HCT116 (cell line): ENCODE data around the gene CAPN10. TPM values are rescaled to one million over a fixed set of nuclear protein-coding genes. Genes with fewer than 3 reads are reported as not detected.

Experiments
- ATAC-seq: fragments of 200-7000 bp; cut with Tn5 transposase; 2 replicates; pipeline ENCODE4 v1.9.1; 2020; ENCODE audit warnings: mild to moderate bottlenecking, moderate library complexity
- BruUV-seq: library from RNA; stranded (reverse); fragments of 400-500 nt; replicated peaks from 2 replicates; lab custom pipeline; 2021; lab: Mats Ljungman, UMichigan
- CTCF ChIA-PET: fragments of 300-600 bp; sonication (Branson Sonifier 250); formaldehyde crosslinking; loops from one replicate; lab custom pipeline; 2021; ENCODE audit warnings: antibody characterized with exemption; lab: Charles Lee
- POLR2A ChIA-PET: fragments of 300-600, 350-600 bp; sonication (Branson Sonifier 250); formaldehyde crosslinking; loops from one replicate; lab custom pipeline; 2021; ENCODE audit warnings: antibody characterized with exemption; lab: Charles Lee
- RAD21 ChIA-PET, 2 experiments: fragments of 300-600 bp; sonication (Branson Sonifier 250); formaldehyde crosslinking; loops; one replicate each; lab custom pipeline; 2023; ENCODE audit warnings: low total read pairs in 2 of 2; ENCODE audit not compliant: uncharacterized antibody in 2 of 2, unreplicated experiment in 2 of 2, low non-redundant PET in 1 of 2; lab: Charles Lee
- DNase-seq: peaks from one replicate; pipeline ENCODE4 v3.0.0-alpha.2; 2010; ENCODE audit warnings: low read depth, low spot score
- H2AFZ ChIP-seq: fragments of 200-600 bp; shearing (Covaris generic), sonication (generic); 2 replicates; pipeline ENCODE4 v1.6.1; 2017; ENCODE audit warnings: low read depth, mixed run types, mixed read lengths, antibody characterized with exemption, low read length; ENCODE audit not compliant: poor library complexity, severe bottlenecking
- H3K27ac ChIP-seq: 2 replicates; pipeline ENCODE4 v1.5.1; 2012; ENCODE audit warnings: low read depth, low read length
- H3K27me3 ChIP-seq: fragments of 200-600 bp; sonication (generic); 2 replicates; pipeline ENCODE4 v1.6.1; 2016; ENCODE audit warnings: mixed run types, low read length, mixed read lengths; ENCODE audit not compliant: insufficient read depth
- H3K36me3 ChIP-seq, 2 experiments: fragments of 200-500 bp in 1 of 2; fragments of 200-600 bp in 1 of 2; sonication (Bioruptor generic) in 1 of 2; sonication (generic) in 1 of 2; 2 replicates each; pipeline versions ENCODE4 v1.5.1 to v1.6.1; 2014 to 2016; ENCODE audit warnings: low read length in 2 of 2, inconsistent platforms in 1 of 2, mixed read lengths in 1 of 2, mixed run types in 1 of 2; ENCODE audit not compliant: insufficient read depth in 2 of 2, control insufficient read depth in 1 of 2
- H3K4me1 ChIP-seq, 2 experiments: fragments of 200-600 bp in 1 of 2; sonication (generic) in 1 of 2; 2 replicates each; pipeline versions ENCODE4 v1.5.1 to v1.6.1; 2012 to 2017; ENCODE audit warnings: low read length in 2 of 2, inconsistent platforms in 1 of 2, mild to moderate bottlenecking in 1 of 2, mixed read lengths in 1 of 2, mixed run types in 1 of 2, moderate library complexity in 1 of 2; ENCODE audit not compliant: insufficient read depth in 2 of 2, control insufficient read depth in 1 of 2
- H3K4me2 ChIP-seq: fragments of 200-600 bp; sonication (generic); 2 replicates; pipeline ENCODE4 v1.6.1; 2017; ENCODE audit warnings: mixed run types, low read length, mixed read lengths
- H3K4me3 ChIP-seq, 2 experiments: fragments of 200-600 bp in 1 of 2; sonication (generic) in 1 of 2; replicated peaks in 1 of 2; 2 replicates each; pipeline ENCODE4 v1.5.1; 2011 to 2016; ENCODE audit warnings: low read length in 2 of 2, control low read depth in 1 of 2, low read depth in 1 of 2, mild to moderate bottlenecking in 1 of 2, mixed read lengths in 1 of 2, mixed run types in 1 of 2
- H3K79me2 ChIP-seq: fragments of 200-600 bp; sonication (generic); 2 replicates; pipeline ENCODE4 v1.6.1; 2017; ENCODE audit warnings: mild to moderate bottlenecking, mixed run types, low read length, moderate library complexity, mixed read lengths; ENCODE audit not compliant: insufficient read depth
- H3K9ac ChIP-seq: fragments of 200-600 bp; sonication (generic); 2 replicates; pipeline ENCODE4 v1.6.1; 2016; ENCODE audit warnings: low read length, mixed read lengths
- H3K9me2 ChIP-seq: fragments of 200-600 bp; sonication (generic), shearing (Covaris generic); 2 replicates; pipeline ENCODE4 v1.6.1; 2017; ENCODE audit warnings: mixed run types, mild to moderate bottlenecking, moderate library complexity; ENCODE audit not compliant: insufficient read depth
- H3K9me3 ChIP-seq, 2 experiments: fragments of 200-500 bp in 1 of 2; fragments of 200-600 bp in 1 of 2; sonication (Bioruptor generic) in 1 of 2; sonication (generic) in 1 of 2; 2 replicates each; pipeline ENCODE4 v1.6.1; 2014 to 2017; ENCODE audit warnings: low read length in 2 of 2, mixed read lengths in 2 of 2, inconsistent platforms in 1 of 2, low read depth in 1 of 2, mild to moderate bottlenecking in 1 of 2, mixed run types in 1 of 2, moderate library complexity in 1 of 2; ENCODE audit not compliant: control insufficient read depth in 1 of 2, insufficient read depth in 1 of 2
- H4K20me1 ChIP-seq: fragments of 200-600 bp; sonication (generic), shearing (Covaris generic); 2 replicates; pipeline ENCODE4 v1.6.1; 2017; ENCODE audit warnings: mixed run types, mild to moderate bottlenecking, moderate library complexity; ENCODE audit not compliant: insufficient read depth
- CBX3 ChIP-seq: IDR thresholded peaks from 2 replicates; pipeline ENCODE4 v1.6.1; 2012; ENCODE audit warnings: low read depth
- EGR1 ChIP-seq: IDR thresholded peaks from 2 replicates; pipeline ENCODE4 v1.6.1; 2012; ENCODE audit warnings: low read depth
- ELF1 ChIP-seq: IDR thresholded peaks from 2 replicates; pipeline ENCODE4 v1.6.1; 2012; ENCODE audit warnings: low read depth, borderline replicate concordance
- EZH2phosphoT487 ChIP-seq: fragments of 200-600 bp; IDR thresholded peaks from 2 replicates; pipeline ENCODE4 v1.6.1; 2018; ENCODE audit warnings: antibody characterized with exemption, borderline replicate concordance
- JUND ChIP-seq: IDR thresholded peaks from 2 replicates; pipeline ENCODE4 v1.6.1; 2012
- MAX ChIP-seq: IDR thresholded peaks from 2 replicates; pipeline ENCODE4 v1.6.1; 2012
- POLR2A ChIP-seq: IDR thresholded peaks from 2 replicates; pipeline ENCODE4 v1.7.0; 2011; ENCODE audit warnings: borderline replicate concordance; ENCODE audit not compliant: insufficient read depth, insufficient read length; ENCODE audit errors: extremely low read depth
- POLR2AphosphoS5 ChIP-seq: IDR thresholded peaks from 2 replicates; pipeline ENCODE4 v1.6.1; 2011; ENCODE audit warnings: mild to moderate bottlenecking, low read depth, low read length, moderate library complexity
- RAD21 ChIP-seq: IDR thresholded peaks from 2 replicates; pipeline ENCODE4 v1.6.1; 2012; ENCODE audit warnings: low read depth, mild to moderate bottlenecking
- SIN3A ChIP-seq: IDR thresholded peaks from 2 replicates; pipeline ENCODE4 v1.6.1; 2012; ENCODE audit warnings: low read depth
- SP1 ChIP-seq: IDR thresholded peaks from 2 replicates; pipeline ENCODE4 v1.6.1; 2012; ENCODE audit warnings: low read depth
- SRF ChIP-seq: IDR thresholded peaks from 2 replicates; pipeline ENCODE4 v1.6.1; 2012; ENCODE audit warnings: low read depth
- TCF7L2 ChIP-seq: IDR thresholded peaks from 2 replicates; pipeline ENCODE4 v1.7.0; 2011; ENCODE audit warnings: borderline replicate concordance, inconsistent platforms; ENCODE audit not compliant: insufficient read depth, insufficient read length; ENCODE audit errors: extremely low read depth
- ZFX ChIP-seq: fragments of 450-650 bp; IDR thresholded peaks from 2 replicates; pipeline ENCODE4 v1.6.1; 2017
- ZNF274 ChIP-seq: fragments of 200-500 bp; sonication (Bioruptor generic); IDR thresholded peaks from 2 replicates; pipeline ENCODE4 v1.6.1; 2014; ENCODE audit warnings: mild to moderate bottlenecking, low read depth, low read length, inconsistent platforms
- intact Hi-C: fragments of 100-400 bp; cut with micrococcal nuclease; formaldehyde crosslinking; loops from 2 replicates; pipeline ENCODE4 v1.10.0; 2022
- total RNA-seq: library from RNA; stranded (reverse); gene quantifications from one replicate; pipeline ENCODE4 v1.2.1, GENCODE V29; 2021; ENCODE audit not compliant: unreplicated experiment
- TF ChIP-seq, protein P1 (sequence below): IDR thresholded peaks from 2 replicates; pipeline ENCODE4 v1.6.1; 2011; ENCODE audit warnings: mild to moderate bottlenecking, low read length, moderate library complexity; ENCODE audit not compliant: insufficient replicate concordance; ENCODE audit errors: extremely low read depth
- TF ChIP-seq, protein P2 (sequence below), 3 experiments: fragments of 200-600 bp in 1 of 3; sonication (generic) in 1 of 3; IDR thresholded peaks in 2 of 3; conservative IDR thresholded peaks in 1 of 3; 2 replicates each; pipeline ENCODE4 v1.5.1; 2012 to 2017; ENCODE audit warnings: low read depth in 2 of 3, low read length in 2 of 3, antibody characterized with exemption in 1 of 3, borderline replicate concordance in 1 of 3, control low read depth in 1 of 3, mild to moderate bottlenecking in 1 of 3, mixed read lengths in 1 of 3, mixed run types in 1 of 3, moderate library complexity in 1 of 3; ENCODE audit not compliant: insufficient read depth in 1 of 3
- TF ChIP-seq, protein P3 (sequence below): IDR thresholded peaks from 2 replicates; pipeline ENCODE4 v1.6.1; 2012; ENCODE audit warnings: low read depth

The CAPN10 gene
- total RNA-seq, 1 experiment from 2014 or later, result 40.7 TPM

DNA sequence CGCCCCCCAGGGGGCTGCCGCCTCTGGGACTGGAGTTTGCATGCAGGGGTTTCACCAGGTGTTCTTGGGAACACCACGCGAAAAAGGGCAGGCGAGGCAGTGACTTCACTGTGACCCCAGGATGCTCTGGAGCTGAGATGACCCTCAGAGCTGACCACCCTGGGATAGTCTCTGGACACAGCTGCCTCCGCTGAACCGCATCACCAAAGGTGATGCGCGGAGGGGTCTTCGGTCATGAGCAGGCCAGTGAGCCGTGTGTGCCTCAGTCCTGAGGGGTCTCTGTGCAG, 56.2 kb downstream of the CAPN10 start (continued):
- TF ChIP-seq SIN3A, result no peak
- TF ChIP-seq, protein P1, sequence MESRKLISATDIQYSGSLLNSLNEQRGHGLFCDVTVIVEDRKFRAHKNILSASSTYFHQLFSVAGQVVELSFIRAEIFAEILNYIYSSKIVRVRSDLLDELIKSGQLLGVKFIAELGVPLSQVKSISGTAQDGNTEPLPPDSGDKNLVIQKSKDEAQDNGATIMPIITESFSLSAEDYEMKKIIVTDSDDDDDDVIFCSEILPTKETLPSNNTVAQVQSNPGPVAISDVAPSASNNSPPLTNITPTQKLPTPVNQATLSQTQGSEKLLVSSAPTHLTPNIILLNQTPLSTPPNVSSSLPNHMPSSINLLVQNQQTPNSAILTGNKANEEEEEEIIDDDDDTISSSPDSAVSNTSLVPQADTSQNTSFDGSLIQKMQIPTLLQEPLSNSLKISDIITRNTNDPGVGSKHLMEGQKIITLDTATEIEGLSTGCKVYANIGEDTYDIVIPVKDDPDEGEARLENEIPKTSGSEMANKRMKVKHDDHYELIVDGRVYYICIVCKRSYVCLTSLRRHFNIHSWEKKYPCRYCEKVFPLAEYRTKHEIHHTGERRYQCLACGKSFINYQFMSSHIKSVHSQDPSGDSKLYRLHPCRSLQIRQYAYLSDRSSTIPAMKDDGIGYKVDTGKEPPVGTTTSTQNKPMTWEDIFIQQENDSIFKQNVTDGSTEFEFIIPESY, result no peak
- TF ChIP-seq EZH2phosphoT487, result no peak
- no peak for TF ChIP-seq POLR2AphosphoS5
- no peak for TF ChIP-seq SP1
- no peak for TF ChIP-seq TCF7L2
- TF ChIP-seq RAD21, result no peak
- TF ChIP-seq MAX, result no peak
- no peak for TF ChIP-seq EGR1

GRCh38 chr2:240643093-240643810, 56.7 kb downstream of the CAPN10 start:
- H3K36me3 ChIP-seq, result no peaks in the 10 kb centered on the region
- H3K4me2 ChIP-seq, result no peak overlapping the region
- H3K9ac ChIP-seq, result no peak overlapping the region
- H3K4me3 ChIP-seq, result no peak overlapping the region
- DNase-seq, result no peak
- H3K4me1 ChIP-seq, result no peaks in the 10 kb centered on the region
- BruUV-seq, result no TSS peak
- no peaks in the 10 kb centered on the region for H4K20me1 ChIP-seq
- intact Hi-C loops, result no loop called here
- H3K9me2 ChIP-seq, result no peaks in the 10 kb centered on the region
- POLR2A ChIA-PET, result no interaction called here
- ATAC-seq, result no peak
- peaks cover 10% of the 10 kb centered on the region; the same call in 1 of the 2 replicates for H3K27me3 ChIP-seq
- CTCF ChIA-PET, result no interaction called here
- no peak overlapping the region for H2AFZ ChIP-seq
- RAD21 ChIA-PET, result no interaction called here
- no peak overlapping the region; the same call in 1 of the 2 replicates for H3K27ac ChIP-seq
- H3K79me2 ChIP-seq, result no peaks in the 10 kb centered on the region
- H3K9me3 ChIP-seq, result no peaks in the 10 kb centered on the region
- TF ChIP-seq EZH2phosphoT487, result no peak
- no peak for TF ChIP-seq ZFX
- TF ChIP-seq CBX3, result no peak
- TF ChIP-seq, protein P2, sequence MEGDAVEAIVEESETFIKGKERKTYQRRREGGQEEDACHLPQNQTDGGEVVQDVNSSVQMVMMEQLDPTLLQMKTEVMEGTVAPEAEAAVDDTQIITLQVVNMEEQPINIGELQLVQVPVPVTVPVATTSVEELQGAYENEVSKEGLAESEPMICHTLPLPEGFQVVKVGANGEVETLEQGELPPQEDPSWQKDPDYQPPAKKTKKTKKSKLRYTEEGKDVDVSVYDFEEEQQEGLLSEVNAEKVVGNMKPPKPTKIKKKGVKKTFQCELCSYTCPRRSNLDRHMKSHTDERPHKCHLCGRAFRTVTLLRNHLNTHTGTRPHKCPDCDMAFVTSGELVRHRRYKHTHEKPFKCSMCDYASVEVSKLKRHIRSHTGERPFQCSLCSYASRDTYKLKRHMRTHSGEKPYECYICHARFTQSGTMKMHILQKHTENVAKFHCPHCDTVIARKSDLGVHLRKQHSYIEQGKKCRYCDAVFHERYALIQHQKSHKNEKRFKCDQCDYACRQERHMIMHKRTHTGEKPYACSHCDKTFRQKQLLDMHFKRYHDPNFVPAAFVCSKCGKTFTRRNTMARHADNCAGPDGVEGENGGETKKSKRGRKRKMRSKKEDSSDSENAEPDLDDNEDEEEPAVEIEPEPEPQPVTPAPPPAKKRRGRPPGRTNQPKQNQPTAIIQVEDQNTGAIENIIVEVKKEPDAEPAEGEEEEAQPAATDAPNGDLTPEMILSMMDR (IDR thresholded peaks at IDR 0.05 in 2 of 3, conservative IDR thresholded peaks at IDR 0.05 in 1 of 3; ENCODE audit: borderline replicate concordance in 1 of 3, insufficient read depth in 1 of 3, low read depth in 2 of 3, low read length in 2 of 3), result no peak
- no peak for TF ChIP-seq SRF
- no peak for TF ChIP-seq ELF1
- no peak for TF ChIP-seq POLR2A
- no peak for TF ChIP-seq JUND
- TF ChIP-seq TCF7L2, result no peak
- TF ChIP-seq, protein P3, sequence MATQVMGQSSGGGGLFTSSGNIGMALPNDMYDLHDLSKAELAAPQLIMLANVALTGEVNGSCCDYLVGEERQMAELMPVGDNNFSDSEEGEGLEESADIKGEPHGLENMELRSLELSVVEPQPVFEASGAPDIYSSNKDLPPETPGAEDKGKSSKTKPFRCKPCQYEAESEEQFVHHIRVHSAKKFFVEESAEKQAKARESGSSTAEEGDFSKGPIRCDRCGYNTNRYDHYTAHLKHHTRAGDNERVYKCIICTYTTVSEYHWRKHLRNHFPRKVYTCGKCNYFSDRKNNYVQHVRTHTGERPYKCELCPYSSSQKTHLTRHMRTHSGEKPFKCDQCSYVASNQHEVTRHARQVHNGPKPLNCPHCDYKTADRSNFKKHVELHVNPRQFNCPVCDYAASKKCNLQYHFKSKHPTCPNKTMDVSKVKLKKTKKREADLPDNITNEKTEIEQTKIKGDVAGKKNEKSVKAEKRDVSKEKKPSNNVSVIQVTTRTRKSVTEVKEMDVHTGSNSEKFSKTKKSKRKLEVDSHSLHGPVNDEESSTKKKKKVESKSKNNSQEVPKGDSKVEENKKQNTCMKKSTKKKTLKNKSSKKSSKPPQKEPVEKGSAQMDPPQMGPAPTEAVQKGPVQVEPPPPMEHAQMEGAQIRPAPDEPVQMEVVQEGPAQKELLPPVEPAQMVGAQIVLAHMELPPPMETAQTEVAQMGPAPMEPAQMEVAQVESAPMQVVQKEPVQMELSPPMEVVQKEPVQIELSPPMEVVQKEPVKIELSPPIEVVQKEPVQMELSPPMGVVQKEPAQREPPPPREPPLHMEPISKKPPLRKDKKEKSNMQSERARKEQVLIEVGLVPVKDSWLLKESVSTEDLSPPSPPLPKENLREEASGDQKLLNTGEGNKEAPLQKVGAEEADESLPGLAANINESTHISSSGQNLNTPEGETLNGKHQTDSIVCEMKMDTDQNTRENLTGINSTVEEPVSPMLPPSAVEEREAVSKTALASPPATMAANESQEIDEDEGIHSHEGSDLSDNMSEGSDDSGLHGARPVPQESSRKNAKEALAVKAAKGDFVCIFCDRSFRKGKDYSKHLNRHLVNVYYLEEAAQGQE, result no peak
- no peak for TF ChIP-seq POLR2AphosphoS5
- TF ChIP-seq ZNF274, result no peak
